H9 (cell line): Measurements from ENCODE around the gene NSG1. TPM values are rescaled to one million over a fixed set of nuclear protein-coding genes. Genes with fewer than 3 reads are reported as not detected.

Experiments used
- DNase-seq: peaks from one replicate; pipeline ENCODE4 v3.0.0-alpha.2; 2017
- H2AFZ ChIP-seq: one replicate; pipeline ENCODE4 v1.6.1; 2013; ENCODE audit warnings: mild to moderate bottlenecking, low read length, control low read depth, moderate library complexity
- H2AK5ac ChIP-seq: 2 replicates; pipeline ENCODE4 v1.6.1; 2013; ENCODE audit warnings: low read length, control low read depth, mixed read lengths; ENCODE audit not compliant: insufficient read length
- H2BK120ac ChIP-seq: one replicate; pipeline ENCODE4 v1.6.1; 2013; ENCODE audit warnings: low read depth, mild to moderate bottlenecking, low read length, control low read depth, inconsistent platforms; ENCODE audit not compliant: poor library complexity, severe bottlenecking
- H2BK12ac ChIP-seq: 2 replicates; pipeline ENCODE4 v1.6.1; 2013; ENCODE audit warnings: low read length, control low read depth, mixed read lengths, low read depth; ENCODE audit not compliant: insufficient read length
- H2BK15ac ChIP-seq: 2 replicates; pipeline ENCODE4 v1.6.1; 2013; ENCODE audit warnings: low read depth, low read length, control low read depth
- H2BK20ac ChIP-seq: one replicate; pipeline ENCODE4 v1.6.1; 2013; ENCODE audit warnings: low read depth, mild to moderate bottlenecking, low read length, control low read depth, inconsistent platforms; ENCODE audit not compliant: poor library complexity, severe bottlenecking
- H2BK5ac ChIP-seq: 2 replicates; pipeline ENCODE4 v1.6.1; 2013; ENCODE audit warnings: low read length, control low read depth, mixed read lengths; ENCODE audit not compliant: insufficient read length
- H3K14ac ChIP-seq: 2 replicates; pipeline ENCODE4 v1.6.1; 2013; ENCODE audit warnings: low read length, control low read depth; ENCODE audit not compliant: insufficient read depth
- H3K18ac ChIP-seq: 2 replicates; pipeline ENCODE4 v1.6.1; 2013; ENCODE audit warnings: low read depth, mild to moderate bottlenecking, mixed read lengths, low read length, control low read depth; ENCODE audit not compliant: insufficient read length
- H3K23ac ChIP-seq: 2 replicates; pipeline ENCODE4 v1.6.1; 2013; ENCODE audit warnings: low read length, control low read depth, mixed read lengths, low read depth; ENCODE audit not compliant: insufficient read length
- H3K23me2 ChIP-seq: 2 replicates; pipeline ENCODE4 v1.6.1; 2013; ENCODE audit warnings: low read depth, mild to moderate bottlenecking, mixed read lengths, low read length, control low read depth; ENCODE audit not compliant: insufficient read length, poor library complexity, severe bottlenecking
- H3K27ac ChIP-seq: 2 replicates; pipeline ENCODE4 v1.5.1; 2013; ENCODE audit warnings: low read length, control low read depth, mixed read lengths, low read depth; ENCODE audit not compliant: insufficient read length
- H3K27me3 ChIP-seq: 2 replicates; pipeline ENCODE4 v1.6.1; 2013; ENCODE audit warnings: low read length, control low read depth, inconsistent platforms; ENCODE audit not compliant: insufficient read depth
- H3K4ac ChIP-seq: 2 replicates; pipeline ENCODE4 v1.6.1; 2013; ENCODE audit warnings: low read depth, mild to moderate bottlenecking, control low read depth, inconsistent platforms, low read length, moderate library complexity
- H3K4me1 ChIP-seq: 2 replicates; pipeline ENCODE4 v1.6.1; 2013; ENCODE audit warnings: low read length, control low read depth, inconsistent platforms; ENCODE audit not compliant: insufficient read depth
- H3K4me2 ChIP-seq: 2 replicates; pipeline ENCODE4 v1.6.1; 2013; ENCODE audit warnings: low read length, control low read depth, mixed read lengths; ENCODE audit not compliant: insufficient read length, insufficient read depth
- H3K56ac ChIP-seq: 2 replicates; pipeline ENCODE4 v1.6.1; 2013; ENCODE audit warnings: low read depth, mild to moderate bottlenecking, mixed read lengths, low read length, control low read depth; ENCODE audit not compliant: insufficient read length
- H3K79me1 ChIP-seq: 2 replicates; pipeline ENCODE4 v1.6.1; 2013; ENCODE audit warnings: low read depth, mild to moderate bottlenecking, moderate library complexity, low read length, control low read depth, inconsistent platforms; ENCODE audit not compliant: insufficient read depth, poor library complexity, severe bottlenecking
- H3K79me2 ChIP-seq: 2 replicates; pipeline ENCODE4 v1.6.1; 2013; ENCODE audit warnings: low read length, control low read depth, inconsistent platforms; ENCODE audit not compliant: insufficient read depth
- H3K9ac ChIP-seq: 2 replicates; pipeline ENCODE4 v1.6.1; 2013; ENCODE audit warnings: low read length, control low read depth, mixed read lengths; ENCODE audit not compliant: insufficient read length; ENCODE audit errors: extremely low read depth
- H3K9me3 ChIP-seq: one replicate; pipeline ENCODE4 v1.6.1; 2013; ENCODE audit warnings: low read depth, low read length, inconsistent platforms; ENCODE audit not compliant: control insufficient read depth
- H3T11ph ChIP-seq: one replicate; pipeline ENCODE4 v1.6.1; 2013; ENCODE audit warnings: mild to moderate bottlenecking, low read length, control low read depth, inconsistent platforms
- H4K20me1 ChIP-seq: one replicate; pipeline ENCODE4 v1.6.1; 2013; ENCODE audit not compliant: control insufficient read depth, insufficient read length, insufficient read depth
- H4K5ac ChIP-seq: 2 replicates; pipeline ENCODE4 v1.6.1; 2013; ENCODE audit warnings: low read depth, mild to moderate bottlenecking, mixed read lengths, low read length, control low read depth; ENCODE audit not compliant: insufficient read length
- H4K8ac ChIP-seq: replicated peaks from 2 replicates; pipeline ENCODE4 v1.6.1; 2013; ENCODE audit warnings: low read length, control low read depth, mixed read lengths, low read depth; ENCODE audit not compliant: insufficient read length
- H4K91ac ChIP-seq: 2 replicates; pipeline ENCODE4 v1.6.1; 2013; ENCODE audit warnings: low read depth, mild to moderate bottlenecking, moderate library complexity, mixed read lengths, low read length, control low read depth; ENCODE audit not compliant: insufficient read length
- H3K27ac Mint-ChIP-seq, 3 experiments: 2 replicates in 2 of 3; 3 replicates in 1 of 3; pipeline ENCODE4 v1.8.0; 2020 to 2021; ENCODE audit warnings: mixed read lengths in 3 of 3, mild to moderate bottlenecking in 1 of 3, moderate library complexity in 1 of 3
- H3K27me3 Mint-ChIP-seq: 2 replicates; pipeline ENCODE4 v1.8.0; 2021; ENCODE audit warnings: low read depth, mild to moderate bottlenecking, moderate library complexity, mixed read lengths
- H3K36me3 Mint-ChIP-seq, 3 experiments: 2 replicates in 2 of 3; 3 replicates in 1 of 3; pipeline ENCODE4 v1.8.0; 2020 to 2021; ENCODE audit warnings: low read depth in 3 of 3, mixed read lengths in 3 of 3; ENCODE audit not compliant: insufficient read depth in 1 of 3
- H3K4me1 Mint-ChIP-seq, 2 experiments: 2 replicates each; pipeline ENCODE4 v1.8.0; 2020; ENCODE audit warnings: mixed read lengths in 2 of 2
- H3K4me3 Mint-ChIP-seq, 2 experiments: 2 replicates in 1 of 2; 3 replicates in 1 of 2; pipeline ENCODE4 v1.8.0; 2020 to 2021; ENCODE audit warnings: mild to moderate bottlenecking in 2 of 2, mixed read lengths in 2 of 2, moderate library complexity in 1 of 2
- H3K9me3 Mint-ChIP-seq, 2 experiments: 2 replicates in 1 of 2; 3 replicates in 1 of 2; pipeline ENCODE4 v1.8.0; 2020; ENCODE audit warnings: mild to moderate bottlenecking in 2 of 2, mixed read lengths in 2 of 2, moderate library complexity in 1 of 2
- WGBS: extraction: QIAGEN DNeasy Blood & Tissue Kit; methylation state at CpG from one replicate; pipeline ENCODE4 v1.1.7; 2013; ENCODE audit warnings: missing lambda C conversion rate, low lambda C conversion rate, mixed read lengths; ENCODE audit not compliant: insufficient read length; ENCODE audit errors: extremely low coverage; 5-methylcytosine and 5-hydroxymethylcytosine counted together
- total RNA-seq: library from RNA; stranded (reverse); gene quantifications from 2 replicates; pipeline ENCODE4 v1.2.1, GENCODE V29; 2021
- TF ChIP-seq, protein P1 (sequence below): fragments of 200-600 bp; sonication (generic); conservative IDR thresholded peaks from 3 replicates; pipeline ENCODE4 v1.8.0; 2021; ENCODE audit warnings: antibody characterized with exemption, mild to moderate bottlenecking

The NSG1 gene
- total RNA-seq, 1 experiment from 2014 or later = 9.3 TPM

DNA sequence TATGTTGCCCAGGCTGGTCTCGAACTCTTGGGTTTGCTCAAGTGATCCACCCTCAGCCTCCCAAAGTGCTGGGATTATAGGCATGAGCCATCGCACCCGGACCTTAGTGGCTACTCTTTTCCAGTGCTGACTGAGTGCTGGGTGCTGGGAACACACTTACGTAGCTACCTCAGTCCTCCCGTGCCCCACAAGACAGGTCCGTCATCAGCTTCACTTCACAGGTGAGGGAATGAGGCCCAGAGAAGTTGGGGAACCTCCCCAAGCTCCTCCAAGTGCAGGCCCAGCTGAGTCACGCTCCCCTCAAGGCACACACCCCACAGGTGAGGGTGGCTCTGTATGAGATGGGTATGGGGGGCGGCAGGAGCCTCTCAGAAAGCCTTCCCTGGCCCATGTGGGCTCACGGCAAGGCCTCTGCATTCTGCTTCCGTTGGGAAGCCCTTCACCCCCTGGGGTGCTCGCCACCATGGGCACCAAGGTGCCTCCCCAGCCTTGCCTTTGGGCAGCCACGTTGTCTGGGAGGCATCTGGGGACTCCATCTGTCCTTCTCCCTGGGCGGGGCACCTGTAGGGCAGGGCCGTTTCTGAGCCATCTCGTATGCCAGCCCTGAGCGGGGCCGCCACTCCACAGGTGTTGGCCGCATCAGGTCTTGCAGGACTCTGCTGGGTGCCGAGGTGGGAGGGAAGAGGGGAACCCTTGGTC lies 28.4 kb downstream of the NSG1 start:
- no peak for DNase-seq
- Histone ChIP-seq H3K14ac (no peak overlapping the region), H3K79me1 (no peaks in the 10 kb centered on the region), H4K5ac (no peak overlapping the region), H2BK120ac (no peak overlapping the region), H3K4me2 (no peak overlapping the region), H3K23ac (no peak overlapping the region), H2AK5ac (no peak overlapping the region), H4K91ac (no peak overlapping the region), H2BK15ac (no peak overlapping the region), H3K79me2 (no peaks in the 10 kb centered on the region), H3K56ac (no peak overlapping the region), H3K27me3 (no peaks in the 10 kb centered on the region), H2BK12ac (no peak overlapping the region), H3K9me3 (no peaks in the 10 kb centered on the region), H3K23me2 (no peaks in the 10 kb centered on the region), H3K9ac (no peak overlapping the region), H2AFZ (no peak overlapping the region), H4K20me1 (peaks cover 2% of the 10 kb centered on the region), H3K18ac (no peak overlapping the region), H2BK5ac (no peak overlapping the region), H3K27ac (no peak overlapping the region), H3T11ph (no peak overlapping the region), H4K8ac (no peak overlapping the region), H3K4ac (no peak overlapping the region), H2BK20ac (no peak overlapping the region), H3K4me1 (no peaks in the 10 kb centered on the region)
- TF ChIP-seq, protein P1, sequence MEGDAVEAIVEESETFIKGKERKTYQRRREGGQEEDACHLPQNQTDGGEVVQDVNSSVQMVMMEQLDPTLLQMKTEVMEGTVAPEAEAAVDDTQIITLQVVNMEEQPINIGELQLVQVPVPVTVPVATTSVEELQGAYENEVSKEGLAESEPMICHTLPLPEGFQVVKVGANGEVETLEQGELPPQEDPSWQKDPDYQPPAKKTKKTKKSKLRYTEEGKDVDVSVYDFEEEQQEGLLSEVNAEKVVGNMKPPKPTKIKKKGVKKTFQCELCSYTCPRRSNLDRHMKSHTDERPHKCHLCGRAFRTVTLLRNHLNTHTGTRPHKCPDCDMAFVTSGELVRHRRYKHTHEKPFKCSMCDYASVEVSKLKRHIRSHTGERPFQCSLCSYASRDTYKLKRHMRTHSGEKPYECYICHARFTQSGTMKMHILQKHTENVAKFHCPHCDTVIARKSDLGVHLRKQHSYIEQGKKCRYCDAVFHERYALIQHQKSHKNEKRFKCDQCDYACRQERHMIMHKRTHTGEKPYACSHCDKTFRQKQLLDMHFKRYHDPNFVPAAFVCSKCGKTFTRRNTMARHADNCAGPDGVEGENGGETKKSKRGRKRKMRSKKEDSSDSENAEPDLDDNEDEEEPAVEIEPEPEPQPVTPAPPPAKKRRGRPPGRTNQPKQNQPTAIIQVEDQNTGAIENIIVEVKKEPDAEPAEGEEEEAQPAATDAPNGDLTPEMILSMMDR = no peak
- Mint-ChIP-seq H3K36me3 (peaks cover 12 to 24% (median 14%) of the 10 kb centered on the region in 3 experiments), H3K4me1 (no peaks in the 10 kb centered on the region), H3K27ac (no peak overlapping the region), H3K4me3 (no peak overlapping the region), H3K9me3 (peaks cover 0 to 2% of the 10 kb centered on the region in 2 experiments; a peak in 2 of 5 replicates), H3K27me3 (no peaks in the 10 kb centered on the region)
- no CpG with 5 or more reads among the region's 19 CpGs for WGBS
